GM12875 (cell line): ENCODE results near the gene TBCA.
"Not testable (repeated sequence)": the region's sequence is repeated elsewhere in the genome, so short reads cannot be mapped to it uniquely, and the experiment has no call there.

Experiments
- H3K4me3 ChIP-seq: one replicate; pipeline ENCODE4 v1.5.1; 2011; ENCODE audit warnings: low read depth, low read length, control low read depth
- TF ChIP-seq, protein P1 (sequence below): IDR thresholded peaks from 2 replicates; pipeline ENCODE4 v1.5.1; 2011; ENCODE audit warnings: low read depth, mild to moderate bottlenecking, control low read depth, inconsistent platforms, low read length, moderate library complexity, borderline replicate concordance; ENCODE audit not compliant: insufficient read depth

Gene TBCA

GRCh38 chr5:77761606-77762005 is 14.5 kb downstream of the TBCA start:
- TF ChIP-seq, protein P1, sequence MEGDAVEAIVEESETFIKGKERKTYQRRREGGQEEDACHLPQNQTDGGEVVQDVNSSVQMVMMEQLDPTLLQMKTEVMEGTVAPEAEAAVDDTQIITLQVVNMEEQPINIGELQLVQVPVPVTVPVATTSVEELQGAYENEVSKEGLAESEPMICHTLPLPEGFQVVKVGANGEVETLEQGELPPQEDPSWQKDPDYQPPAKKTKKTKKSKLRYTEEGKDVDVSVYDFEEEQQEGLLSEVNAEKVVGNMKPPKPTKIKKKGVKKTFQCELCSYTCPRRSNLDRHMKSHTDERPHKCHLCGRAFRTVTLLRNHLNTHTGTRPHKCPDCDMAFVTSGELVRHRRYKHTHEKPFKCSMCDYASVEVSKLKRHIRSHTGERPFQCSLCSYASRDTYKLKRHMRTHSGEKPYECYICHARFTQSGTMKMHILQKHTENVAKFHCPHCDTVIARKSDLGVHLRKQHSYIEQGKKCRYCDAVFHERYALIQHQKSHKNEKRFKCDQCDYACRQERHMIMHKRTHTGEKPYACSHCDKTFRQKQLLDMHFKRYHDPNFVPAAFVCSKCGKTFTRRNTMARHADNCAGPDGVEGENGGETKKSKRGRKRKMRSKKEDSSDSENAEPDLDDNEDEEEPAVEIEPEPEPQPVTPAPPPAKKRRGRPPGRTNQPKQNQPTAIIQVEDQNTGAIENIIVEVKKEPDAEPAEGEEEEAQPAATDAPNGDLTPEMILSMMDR: no peak
- H3K4me3 ChIP-seq: no peak overlapping the region

DNA sequence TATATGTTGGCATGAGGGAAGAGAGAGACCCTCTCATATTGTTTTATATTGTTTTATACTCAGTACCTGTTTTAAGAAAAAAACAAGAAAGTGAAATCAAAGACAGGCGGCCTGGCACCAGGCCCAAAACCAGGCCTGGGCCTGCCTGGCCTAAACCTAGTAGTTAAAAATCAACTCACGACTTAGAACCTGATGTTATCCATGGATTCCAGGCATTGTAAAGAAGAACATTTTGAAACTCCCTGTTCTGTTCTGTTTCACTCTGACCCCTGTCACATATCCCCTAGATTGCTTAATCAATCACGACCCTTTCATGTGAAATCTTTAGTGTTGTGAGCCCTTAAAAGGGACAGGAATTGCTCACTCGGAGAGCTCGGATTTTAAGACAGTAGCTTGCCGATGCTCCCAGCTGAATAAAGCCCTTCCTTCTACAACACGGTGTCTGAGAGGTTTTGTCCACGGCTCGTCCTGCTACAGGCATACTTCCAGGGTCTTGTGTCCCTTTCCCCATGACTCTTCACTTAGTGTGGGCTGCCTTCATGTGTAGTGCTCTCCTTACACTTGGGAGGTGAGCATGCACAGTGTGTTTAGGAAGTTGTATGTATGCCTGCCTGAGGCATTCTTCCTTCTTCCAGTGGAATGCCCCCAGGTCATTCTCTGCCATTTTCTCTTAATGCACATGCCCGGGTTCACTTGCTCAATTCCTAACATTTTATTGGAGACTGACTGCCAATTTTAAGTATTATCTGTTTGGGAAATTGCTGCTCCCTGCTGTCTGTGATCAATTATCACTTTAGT is 17.8 kb downstream of the TBCA start:
- H3K4me3 ChIP-seq: no peak overlapping the region
- TF ChIP-seq, protein P1: no peak

DNA sequence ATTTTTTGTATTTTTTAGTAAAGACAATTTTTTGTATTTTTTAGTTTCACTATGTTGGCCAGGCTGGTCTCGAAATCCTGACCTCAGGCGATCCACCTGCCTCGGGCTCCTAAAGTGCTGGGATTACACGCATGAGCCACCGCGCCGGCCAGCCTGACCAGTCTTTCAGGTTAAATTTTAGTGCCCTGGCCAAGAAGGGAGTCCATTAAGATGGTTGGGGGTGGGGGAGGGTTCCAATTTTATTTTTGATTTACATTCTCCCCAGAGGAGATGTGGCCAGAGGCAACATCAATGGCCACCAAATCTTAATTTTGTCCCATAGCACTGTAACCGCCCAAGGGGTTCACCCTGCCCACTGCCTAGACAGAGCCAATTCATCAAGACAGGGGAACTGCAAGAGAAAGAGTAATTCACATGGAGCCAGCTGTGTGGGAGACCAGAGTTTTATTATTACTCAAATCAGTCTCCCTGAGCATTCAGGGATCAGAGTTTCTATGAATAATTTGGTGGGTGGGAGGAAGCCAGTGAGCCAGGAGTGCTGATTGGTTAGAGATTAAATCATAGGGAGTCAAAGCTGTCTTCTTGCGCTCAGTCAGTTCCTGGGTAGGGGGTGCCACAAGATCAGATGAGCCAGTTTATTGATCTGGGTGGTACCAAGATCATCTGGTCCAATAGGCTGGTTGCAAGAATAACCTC is 24.7 kb downstream of the TBCA start:
- H3K4me3 ChIP-seq: no peak overlapping the region
- TF ChIP-seq, protein P1: no peak

DNA sequence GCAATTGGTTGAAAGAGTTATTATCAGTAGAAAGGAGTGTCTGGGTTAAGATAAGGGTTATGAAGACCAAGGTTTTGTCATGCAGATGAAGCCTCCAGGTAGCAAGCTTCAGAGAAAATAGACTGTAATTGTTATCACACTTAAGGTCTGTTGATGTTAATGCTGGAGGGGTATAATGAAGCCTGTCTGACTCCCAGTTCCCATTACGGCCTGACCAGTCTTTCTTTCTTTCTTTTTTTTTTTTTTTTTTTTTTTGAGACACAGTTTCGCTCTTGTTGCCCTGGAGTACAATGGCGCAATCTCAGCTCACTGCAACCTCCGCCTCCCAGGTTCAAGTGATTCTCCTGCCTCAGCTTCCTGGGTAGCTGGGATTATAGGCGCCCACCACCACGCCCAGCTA is 25.2 kb downstream of the TBCA start:
- H3K4me3 ChIP-seq: not testable (repeated sequence)

DNA sequence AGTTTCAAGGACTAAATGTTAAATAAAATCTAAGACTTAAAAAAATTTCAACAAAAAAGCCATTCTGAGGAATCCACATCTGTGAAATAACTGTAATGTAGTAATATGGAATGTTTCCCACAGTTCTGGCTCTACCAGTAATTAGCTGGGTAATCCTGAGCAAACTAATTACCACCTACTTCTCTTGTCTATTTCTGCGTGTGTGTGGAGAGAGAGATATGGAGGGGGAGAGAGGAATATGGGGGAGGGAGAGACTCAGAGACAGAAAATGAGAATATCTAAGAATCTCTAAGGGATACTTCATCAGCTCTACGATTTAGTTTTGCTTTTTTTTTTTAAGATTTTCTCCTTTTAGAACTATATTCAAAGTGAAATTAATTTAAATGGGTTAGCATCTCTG is 28.0 kb downstream of the TBCA start:
- H3K4me3 ChIP-seq: no peak overlapping the region
- TF ChIP-seq, protein P1: no peak

GRCh38 chr5:77744116-77744515 is 32.0 kb downstream of the TBCA start:
- H3K4me3 ChIP-seq: no peak overlapping the region
- TF ChIP-seq, protein P1: no peak

GRCh38 chr5:77743181-77743580 is 33.0 kb downstream of the TBCA start:
- TF ChIP-seq, protein P1: no peak

More at GRCh38 chr5:77743181-77743580, 33.0 kb downstream of the TBCA start:
- no peak overlapping the region for H3K4me3 ChIP-seq
